ENCODE results near the gene NAXD.
"Not testable (repeated sequence)": the region's sequence is repeated elsewhere in the genome, so short reads cannot be mapped to it uniquely, and the experiment has no call there.

Gene NAXD

DNA sequence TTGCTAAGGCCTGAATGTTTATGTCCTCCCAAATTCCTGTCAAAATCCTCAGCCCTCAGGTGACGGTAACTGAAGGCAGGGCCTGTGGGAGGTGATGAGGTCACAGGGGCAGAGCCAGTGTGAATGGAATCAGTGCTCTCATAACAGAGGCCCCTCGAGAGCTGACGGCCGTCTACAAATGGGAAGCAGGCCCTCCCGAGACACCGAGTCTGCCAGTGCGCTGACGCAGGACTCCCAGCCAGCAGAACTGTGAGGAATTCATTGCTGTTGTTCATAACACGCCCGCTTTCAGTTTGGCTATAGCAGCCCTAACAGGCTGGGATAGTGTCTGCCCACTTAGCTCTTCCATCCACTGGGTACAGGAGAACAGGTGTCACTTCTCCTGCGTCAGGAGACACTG is 49.3 kb downstream of the NAXD start:
- DNase-seq (ENCODE audit: low spot score): no peak

DNA sequence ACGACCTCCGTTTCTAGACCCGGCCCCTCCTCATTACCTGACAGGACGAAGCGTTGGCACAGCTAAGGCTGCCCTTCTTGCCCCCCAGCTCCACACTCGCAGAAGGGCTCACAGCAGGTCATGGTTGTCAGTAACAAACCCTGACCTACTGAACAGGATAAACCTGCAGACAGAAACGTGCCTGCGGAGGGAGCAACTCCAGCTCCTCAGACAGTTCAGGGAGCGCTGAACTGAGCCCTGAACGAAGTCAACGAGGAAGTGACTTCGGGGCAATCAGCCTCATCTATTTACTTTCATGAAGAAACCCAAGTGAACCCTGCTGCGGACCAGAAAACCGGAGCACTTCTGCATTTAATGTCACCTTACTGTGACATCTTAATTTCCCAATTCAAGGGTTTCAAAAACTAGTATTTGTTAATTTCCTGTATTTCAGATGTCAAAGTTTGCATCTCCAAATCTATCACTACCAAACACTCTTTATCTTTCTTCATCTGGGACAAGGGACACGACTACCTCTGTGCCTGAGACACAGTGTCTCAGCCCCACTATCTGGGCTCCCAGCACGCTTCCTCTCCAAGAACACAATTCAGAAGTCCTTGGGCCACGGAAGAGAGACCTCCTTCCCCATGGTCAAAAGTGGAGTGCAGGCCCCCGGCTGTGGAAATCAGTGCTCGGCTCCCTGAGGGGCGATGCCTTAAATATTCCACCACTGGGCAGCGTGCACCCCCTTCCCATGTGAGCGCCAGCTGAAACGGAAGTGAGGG is 50.3 kb downstream of the NAXD start:
- DNase-seq (ENCODE audit: low spot score): no peak

DNA sequence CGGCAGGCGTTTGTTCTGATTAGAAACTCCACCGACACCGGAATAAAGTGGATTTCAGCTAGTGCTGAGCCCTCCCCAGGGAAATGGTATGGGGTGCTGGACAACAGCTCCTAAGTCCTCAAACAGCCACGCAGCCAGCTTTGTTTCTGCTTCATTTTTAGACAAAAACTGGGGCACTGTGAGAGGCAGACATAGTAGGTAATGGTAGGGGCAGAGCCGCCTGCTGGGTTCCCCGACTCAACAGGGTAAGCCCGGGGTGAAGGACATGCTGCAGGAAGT is 50.8 kb downstream of the NAXD start:
- no peak for DNase-seq (ENCODE audit: low spot score)

DNA sequence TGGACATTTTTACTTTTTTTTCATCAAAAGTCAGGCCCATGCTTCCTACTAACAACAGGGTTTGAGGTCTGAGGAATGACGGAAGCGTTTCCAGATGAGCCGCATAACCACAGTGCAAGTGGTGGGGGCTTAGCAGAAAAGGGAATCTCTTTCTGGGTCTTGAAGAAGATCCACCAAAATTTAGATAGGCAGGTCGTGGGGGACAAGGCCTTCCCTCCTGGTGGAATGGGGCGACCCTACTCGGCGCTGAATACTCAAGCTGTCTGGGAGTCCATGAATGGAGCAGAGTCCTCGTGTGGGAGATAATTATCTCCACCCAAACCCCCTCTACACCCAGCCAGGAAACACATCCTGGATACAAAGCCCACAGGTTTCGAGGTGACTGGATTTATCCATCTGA is 53.7 kb downstream of the NAXD start:
- DNase-seq (ENCODE audit: low spot score): no peak

DNA sequence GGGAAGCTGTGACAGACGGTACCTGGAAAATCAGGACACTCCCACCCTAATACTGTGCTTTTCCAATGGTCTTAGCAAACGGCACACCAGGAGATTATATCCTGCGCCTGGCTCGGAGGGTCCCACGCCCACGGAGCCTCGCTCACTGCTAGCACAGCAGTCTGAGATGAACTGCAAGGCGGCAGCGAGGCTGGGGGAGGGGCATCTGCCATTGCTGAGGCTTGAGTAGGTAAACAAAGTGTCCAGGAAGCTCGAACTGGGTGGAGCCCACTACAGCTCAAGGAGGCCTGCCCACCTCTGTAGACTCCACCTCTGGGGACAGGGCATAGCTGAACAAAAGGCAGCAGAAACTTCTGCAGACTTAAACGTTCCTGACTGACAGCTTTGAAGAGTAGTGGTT is 54.5 kb downstream of the NAXD start:
- not testable (repeated sequence) for DNase-seq (ENCODE audit: low spot score)

DNA sequence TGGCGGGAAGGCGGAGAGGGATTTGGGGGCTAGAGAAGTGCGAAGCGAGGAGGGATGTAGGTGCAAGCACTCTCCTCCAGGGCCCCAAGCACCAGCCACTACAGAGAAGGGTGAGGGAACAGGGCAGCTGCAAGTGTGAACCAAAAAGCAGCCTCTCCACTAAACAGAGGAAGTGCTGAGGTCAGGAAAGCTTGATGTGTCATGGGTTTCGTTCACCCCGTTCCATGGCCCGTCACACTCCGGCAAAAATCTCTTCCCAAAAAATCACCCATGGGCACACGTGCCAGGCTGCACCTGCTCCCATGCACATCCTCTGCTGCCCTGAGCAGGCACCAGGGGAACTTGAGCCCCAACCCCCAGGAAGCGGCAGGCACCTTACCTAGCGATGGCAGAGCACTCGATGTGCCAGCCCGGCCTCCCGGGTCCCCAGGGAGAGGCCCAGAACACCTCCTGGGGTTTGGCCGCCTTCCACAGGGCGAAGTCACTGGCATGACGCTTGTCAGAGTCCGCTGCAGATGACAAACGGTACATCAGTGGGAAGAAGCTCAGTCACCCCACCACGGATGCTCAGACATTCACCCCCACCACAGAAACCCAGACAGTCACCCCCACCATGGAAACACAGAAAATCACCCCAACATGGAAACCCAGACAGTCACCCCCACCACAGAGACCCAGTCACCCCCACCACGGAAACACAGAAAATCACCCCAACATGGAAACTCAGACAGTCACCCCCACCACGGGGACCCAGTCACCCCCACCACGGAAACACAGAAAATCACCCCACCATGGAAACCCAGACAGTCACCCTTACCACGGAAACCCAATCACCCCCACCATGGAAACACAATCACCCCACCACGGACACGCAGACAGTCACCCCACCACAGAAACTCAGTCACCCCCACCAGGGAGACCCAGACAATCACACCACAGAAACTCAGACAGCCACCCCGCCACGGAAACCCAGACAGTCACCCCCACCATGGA is 61.5 kb downstream of the NAXD start:
- no peak for DNase-seq (ENCODE audit: low spot score)

DNA sequence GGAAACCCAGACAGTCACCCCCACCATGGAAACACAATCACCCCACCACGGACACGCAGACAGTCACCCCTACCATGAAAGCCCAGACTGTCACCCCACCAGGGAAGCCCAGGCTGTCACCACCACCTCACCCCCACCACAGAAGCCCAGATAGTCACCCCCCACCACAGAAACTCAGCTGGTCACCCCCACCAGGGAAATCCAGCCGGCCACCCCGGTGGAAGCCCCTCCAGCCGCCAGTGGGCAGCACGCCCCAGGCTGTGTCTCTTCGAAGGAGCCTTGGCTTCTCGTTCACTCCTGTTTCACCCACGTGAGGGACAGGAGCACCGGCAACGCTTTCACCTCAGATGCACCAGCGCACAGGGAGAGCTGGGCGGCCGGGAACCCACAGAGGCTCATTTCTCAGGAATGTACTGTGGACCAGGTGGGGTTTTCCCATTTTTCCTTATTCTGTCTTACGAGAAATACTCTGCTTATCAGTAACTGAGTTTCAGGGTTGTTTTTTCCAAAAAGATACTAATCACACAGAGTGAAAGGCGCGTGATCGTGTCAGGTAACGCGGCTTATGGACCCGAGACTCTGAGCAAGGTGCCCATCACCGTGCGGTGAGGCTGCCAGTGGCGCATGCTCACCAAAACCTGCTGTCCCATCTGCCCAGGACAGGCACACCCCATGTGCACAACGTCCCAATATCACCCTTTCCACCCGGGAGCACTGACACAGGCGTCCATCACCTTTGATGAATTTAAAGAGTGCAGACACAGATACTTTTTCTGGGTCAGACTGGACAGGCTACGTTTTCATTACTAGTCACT is 62.6 kb downstream of the NAXD start:
- peak; percentile 9 for DNase-seq (ENCODE audit: low spot score)

DNA sequence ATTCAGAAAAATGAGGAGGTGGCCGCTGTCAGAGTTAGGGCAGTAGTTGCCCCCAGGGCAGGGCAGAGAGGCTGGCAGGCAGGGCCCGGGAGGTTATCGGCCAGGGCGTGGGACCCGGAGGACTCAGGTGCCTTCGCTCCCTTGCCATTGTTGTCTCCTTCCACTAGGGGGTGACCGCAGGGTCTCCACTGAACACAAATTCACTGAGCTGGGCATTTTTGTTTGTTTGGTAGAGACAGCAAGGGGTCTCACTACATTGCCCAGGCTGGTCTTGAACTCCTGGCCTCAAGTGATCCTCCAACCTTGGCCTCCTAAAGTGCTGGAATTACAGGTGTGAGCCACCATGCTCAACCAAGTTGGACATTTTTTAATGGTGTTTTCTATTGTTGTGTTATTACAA is 65.5 kb downstream of the NAXD start:
- DNase-seq (ENCODE audit: low spot score): peak; percentile 50

DNA sequence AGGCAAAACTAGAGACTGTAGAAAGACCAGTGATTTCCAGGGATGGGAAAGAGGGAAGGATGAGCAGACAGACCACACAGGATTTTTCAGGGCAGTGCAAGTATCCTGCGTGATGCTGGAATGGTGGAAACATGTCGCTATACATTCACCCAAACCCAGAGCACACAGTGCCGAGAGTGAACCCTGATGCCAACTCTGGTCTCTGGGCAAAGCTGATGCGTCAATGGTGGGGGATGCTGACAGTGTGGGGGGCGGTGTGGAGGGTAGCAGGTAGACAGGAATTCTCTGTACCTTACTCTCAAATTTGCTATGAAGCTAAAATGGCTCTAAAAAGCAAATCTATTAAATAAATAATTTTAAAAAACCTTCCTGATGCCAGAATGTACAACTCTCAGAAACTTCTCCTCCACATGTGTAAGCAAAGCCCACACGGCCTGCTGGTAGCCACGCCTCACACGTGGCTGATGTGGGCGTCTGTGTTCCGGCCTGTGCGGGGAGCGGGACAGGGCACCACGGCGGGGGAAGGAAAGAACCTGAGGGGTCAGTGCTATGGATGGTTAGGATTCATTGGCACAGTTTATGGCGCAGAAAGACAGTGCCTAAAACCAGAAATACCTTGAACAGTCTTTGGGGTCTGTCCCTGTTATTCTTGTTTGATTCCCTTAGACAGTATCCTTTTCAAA is 66.7 kb downstream of the NAXD start:
- no peak for DNase-seq (ENCODE audit: low spot score)

DNA sequence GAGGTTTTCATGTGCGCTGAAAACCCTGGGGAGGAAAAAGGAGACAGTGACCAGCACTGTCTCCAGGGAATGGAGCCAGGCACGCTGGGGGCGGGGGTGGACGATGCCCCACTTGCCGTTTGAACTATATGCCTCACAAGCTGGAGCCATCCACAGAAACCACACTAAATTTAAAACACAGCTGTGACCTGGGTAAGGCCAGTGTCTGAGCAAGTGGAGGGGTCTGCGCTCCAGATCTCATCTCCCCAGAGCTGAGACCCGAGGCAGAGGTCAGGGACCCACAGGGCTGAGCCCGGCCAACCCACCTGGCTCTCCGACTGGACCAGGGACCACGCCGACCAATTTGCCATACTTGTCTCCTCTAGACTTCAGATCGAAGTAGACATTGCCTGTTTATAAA is 67.4 kb downstream of the NAXD start:
- DNase-seq (ENCODE audit: low spot score): no peak

DNA sequence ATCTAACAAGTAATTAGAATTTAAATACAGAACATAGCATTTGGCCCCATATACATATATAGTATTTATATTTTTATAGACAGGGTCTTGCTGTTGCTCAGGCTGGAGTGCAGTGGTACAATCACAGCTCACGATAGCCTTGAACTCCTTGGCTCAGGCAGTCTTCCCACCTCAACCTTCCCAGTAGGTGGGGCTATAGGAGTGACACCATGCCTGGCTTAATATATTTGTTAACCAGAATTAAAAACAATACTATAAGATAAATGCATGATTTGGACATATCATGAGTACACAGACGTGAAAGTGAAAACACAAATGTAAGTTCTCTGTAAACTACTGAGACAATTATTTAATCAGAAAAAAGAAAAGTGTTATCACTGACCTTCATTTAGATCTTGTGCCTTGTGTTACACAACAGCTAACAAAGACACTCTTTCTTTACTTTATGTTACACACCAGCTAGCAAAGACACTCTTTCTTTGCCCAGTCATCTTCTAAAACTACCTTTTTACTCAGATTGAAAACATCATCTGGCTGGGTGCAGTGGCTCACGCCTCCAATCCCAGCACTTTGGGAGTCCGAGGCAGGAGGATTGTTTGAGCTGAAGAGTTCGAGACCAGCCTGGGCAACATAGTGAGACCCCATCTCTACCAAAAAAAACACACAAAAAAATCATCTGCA is 68.0 kb downstream of the NAXD start:
- no peak for DNase-seq (ENCODE audit: low spot score)

DNA sequence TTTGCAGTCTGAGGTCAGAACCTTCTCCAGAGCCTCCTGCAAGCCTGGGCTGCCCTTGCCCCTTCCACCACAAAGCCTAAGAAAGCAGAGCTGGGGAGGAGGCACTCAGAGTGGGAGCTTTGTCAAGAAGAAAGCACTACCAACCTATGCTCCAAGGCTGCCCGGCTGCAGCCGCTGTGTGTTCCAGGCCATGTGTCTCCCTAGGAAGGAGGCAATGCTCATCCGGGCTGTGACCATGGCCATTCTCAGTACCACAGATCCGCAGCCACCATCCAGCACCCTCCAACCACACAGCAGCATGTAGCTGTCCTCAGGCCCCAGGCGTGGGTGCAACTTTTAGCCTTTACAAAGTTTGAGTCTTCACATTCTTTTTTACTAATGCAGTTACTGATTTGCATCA is 68.6 kb downstream of the NAXD start:
- no peak for DNase-seq (ENCODE audit: low spot score)

DNA sequence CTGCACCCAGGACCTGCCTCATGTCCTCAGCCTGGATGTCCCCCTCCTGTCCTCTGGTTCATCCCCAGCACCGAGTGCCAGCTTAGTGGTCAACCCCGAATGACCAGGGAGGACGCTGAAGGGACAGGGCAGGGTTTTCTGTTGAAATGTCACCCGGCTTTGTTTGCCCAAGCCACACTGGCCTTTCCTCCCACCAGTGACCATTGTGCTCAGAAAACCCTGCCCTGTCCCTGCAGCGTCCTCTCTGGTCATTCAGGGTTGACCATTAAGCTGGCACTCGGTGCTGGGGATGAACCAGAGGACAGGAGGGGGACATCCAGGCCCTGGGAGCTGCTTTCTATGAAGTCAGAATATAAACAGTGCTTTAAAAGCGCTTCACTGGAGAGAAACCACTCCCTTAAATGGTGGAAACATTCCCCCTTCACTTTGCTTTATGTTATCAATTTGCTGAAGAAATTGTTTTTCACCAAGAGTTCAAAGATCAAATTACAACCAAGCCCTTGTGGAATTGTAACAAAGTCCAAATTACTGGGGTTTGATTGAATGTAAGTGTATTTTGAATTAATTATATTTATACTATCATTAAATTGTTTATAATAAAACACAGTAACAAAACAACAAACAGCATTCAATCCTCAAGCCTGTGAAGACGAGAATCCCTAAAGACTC is 69.2 kb downstream of the NAXD start:
- DNase-seq (ENCODE audit: low spot score): no peak

DNA sequence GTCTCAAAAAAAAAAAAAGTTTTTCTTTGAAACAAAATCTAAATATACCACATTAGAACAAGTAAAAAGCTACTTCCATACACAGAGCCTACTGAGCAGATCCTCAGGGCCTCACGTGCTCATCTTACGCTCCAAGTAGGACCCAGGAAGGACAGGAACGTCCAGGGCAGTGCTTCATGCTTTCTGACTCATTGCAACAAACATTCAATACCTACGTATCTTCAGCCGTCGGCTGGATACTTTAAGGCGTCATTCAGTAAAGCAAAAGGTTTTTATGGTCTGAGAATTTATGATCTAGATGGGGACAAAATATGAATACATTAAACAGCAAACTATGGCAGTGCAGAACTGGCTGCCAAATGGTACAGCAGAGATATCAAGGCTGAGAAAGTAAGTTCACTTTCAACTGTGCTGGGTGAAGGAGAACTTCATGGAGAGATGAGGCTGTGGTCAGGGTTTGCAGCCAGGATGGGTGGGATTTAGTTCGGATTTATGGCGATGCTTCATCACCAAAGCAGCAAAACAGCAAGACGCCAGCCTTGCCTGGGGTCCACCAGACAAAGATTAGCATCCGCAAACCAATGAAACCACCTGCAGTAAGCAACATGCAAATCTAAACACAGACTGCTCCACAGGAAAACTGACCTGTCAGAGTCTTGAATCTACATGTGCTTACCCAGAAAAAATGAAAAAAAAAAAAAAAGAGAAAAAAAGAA is 70.1 kb downstream of the NAXD start:
- no peak for DNase-seq (ENCODE audit: low spot score)

DNA sequence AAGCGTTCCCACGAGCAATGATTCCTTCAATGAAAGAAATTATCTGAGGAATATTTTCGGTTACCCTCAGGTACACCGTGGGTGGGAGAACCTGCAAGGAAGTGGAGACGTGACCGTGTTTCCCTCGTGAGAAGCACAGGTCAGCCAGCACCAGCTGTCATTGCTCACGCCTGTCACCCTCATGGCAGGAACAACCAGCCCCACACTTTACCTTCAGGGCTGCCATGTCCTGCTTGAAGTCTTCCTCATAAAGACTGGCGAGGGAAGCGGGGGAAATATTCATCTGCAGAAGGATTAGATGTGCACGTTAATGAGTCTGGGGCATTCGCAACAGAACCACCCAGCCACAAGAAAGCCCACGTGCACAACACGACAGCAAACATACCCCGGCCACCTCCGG is 72.4 kb downstream of the NAXD start:
- no peak for DNase-seq (ENCODE audit: low spot score)

DNA sequence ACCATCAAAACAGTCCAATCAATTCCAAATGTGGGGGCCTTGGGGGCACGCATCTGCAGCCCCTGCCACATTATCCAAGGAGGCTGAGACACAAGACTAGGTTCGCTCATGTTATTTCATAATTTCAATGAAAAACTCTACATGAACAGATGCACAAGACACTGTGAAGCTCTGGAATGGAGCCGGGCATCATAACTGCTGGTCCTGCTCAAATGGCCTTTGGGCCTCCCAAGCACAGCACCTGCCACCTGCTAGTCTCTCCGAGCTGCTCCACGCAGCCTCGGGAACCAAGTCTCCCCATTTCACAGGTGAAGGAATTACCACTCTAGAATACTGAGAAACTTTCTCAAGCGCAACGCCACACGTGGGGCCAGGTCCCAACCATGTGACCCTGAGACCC is 73.7 kb downstream of the NAXD start:
- no peak for DNase-seq (ENCODE audit: low spot score)
